Measurements from ENCODE around the gene POU2F1. TPM values are rescaled to one million over a fixed set of nuclear protein-coding genes. Genes with fewer than 3 reads are reported as not detected.

POU2F1 gene
- total and polyA plus RNA-seq, 8 donors = 1.2 to 36.2 (median 7.7) TPM

- H3K36me3 ChIP-seq = peaks cover 10 to 38% (median 29%) of the 10 kb centered on the region in 4 donors
- H3K27ac ChIP-seq = no peak overlapping the region
- no peak overlapping the region for H3K4me3 ChIP-seq
- TF ChIP-seq, protein P1, sequence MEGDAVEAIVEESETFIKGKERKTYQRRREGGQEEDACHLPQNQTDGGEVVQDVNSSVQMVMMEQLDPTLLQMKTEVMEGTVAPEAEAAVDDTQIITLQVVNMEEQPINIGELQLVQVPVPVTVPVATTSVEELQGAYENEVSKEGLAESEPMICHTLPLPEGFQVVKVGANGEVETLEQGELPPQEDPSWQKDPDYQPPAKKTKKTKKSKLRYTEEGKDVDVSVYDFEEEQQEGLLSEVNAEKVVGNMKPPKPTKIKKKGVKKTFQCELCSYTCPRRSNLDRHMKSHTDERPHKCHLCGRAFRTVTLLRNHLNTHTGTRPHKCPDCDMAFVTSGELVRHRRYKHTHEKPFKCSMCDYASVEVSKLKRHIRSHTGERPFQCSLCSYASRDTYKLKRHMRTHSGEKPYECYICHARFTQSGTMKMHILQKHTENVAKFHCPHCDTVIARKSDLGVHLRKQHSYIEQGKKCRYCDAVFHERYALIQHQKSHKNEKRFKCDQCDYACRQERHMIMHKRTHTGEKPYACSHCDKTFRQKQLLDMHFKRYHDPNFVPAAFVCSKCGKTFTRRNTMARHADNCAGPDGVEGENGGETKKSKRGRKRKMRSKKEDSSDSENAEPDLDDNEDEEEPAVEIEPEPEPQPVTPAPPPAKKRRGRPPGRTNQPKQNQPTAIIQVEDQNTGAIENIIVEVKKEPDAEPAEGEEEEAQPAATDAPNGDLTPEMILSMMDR (IDR thresholded peaks at IDR 0.05) = no peak
- TF ChIP-seq POLR2AphosphoS5 (IDR thresholded peaks at IDR 0.05) (no peak), POLR2A (IDR thresholded peaks at IDR 0.05) (no peak)
- DNase-seq = no peak
- no peaks in the 10 kb centered on the region for H3K4me1 ChIP-seq
- H3K27me3 ChIP-seq = no peaks in the 10 kb centered on the region
- no peaks in the 10 kb centered on the region for H3K9me3 ChIP-seq
- intact Hi-C loops (cut with DNase I; ENCODE audit: low total_unique reads) = no loop called here
Observed at GRCh38 chr1:167419245-167419644, 198.6 kb downstream of the POU2F1 start.

GRCh38 chr1:167420510-167420909, 199.8 kb downstream of the POU2F1 start:
- peaks cover 7 to 31% (median 20%) of the 10 kb centered on the region in 4 donors for H3K36me3 ChIP-seq
- TF ChIP-seq POLR2A (IDR thresholded peaks at IDR 0.05) = no peak
- no peak overlapping the region for H3K27ac ChIP-seq
- no peaks in the 10 kb centered on the region for H3K9me3 ChIP-seq
- H3K27me3 ChIP-seq = no peaks in the 10 kb centered on the region
- no peaks in the 10 kb centered on the region for H3K4me1 ChIP-seq
- H3K4me3 ChIP-seq = no peak overlapping the region
- intact Hi-C loops (cut with DNase I; ENCODE audit: low total_unique reads) = no loop called here
- 33 to 64% (median 57%) methylated on average over 3 of the region's 3 CpGs for WGBS, 5 donors
- no peak for DNase-seq

- no peak overlapping the region for H3K27ac ChIP-seq
- peaks cover 0 to 11% (median 5%) of the 10 kb centered on the region in 4 donors for H3K36me3 ChIP-seq
- DNase-seq = no peak
- H3K9me3 ChIP-seq = no peaks in the 10 kb centered on the region
- intact Hi-C loops (cut with DNase I; ENCODE audit: low total_unique reads) = no loop called here
- H3K4me3 ChIP-seq = no peak overlapping the region
- no peaks in the 10 kb centered on the region for H3K27me3 ChIP-seq
- 82 to 94% (median 87%) methylated on average over 15 of the region's 15 CpGs for WGBS, 5 donors
- no peaks in the 10 kb centered on the region for H3K4me1 ChIP-seq
- TF ChIP-seq POLR2A (IDR thresholded peaks at IDR 0.05) = no peak
- TF ChIP-seq, protein P1 (IDR thresholded peaks at IDR 0.05) = no peak
Observed at GRCh38 chr1:167423684-167424619, 203.3 kb downstream of the POU2F1 start.

- no peak overlapping the region for H3K4me3 ChIP-seq
- no peaks in the 10 kb centered on the region for H3K27me3 ChIP-seq
- 89 to 95% (median 90%) methylated on average over 7 of the region's 7 CpGs for WGBS, 5 donors
- no peaks in the 10 kb centered on the region for H3K9me3 ChIP-seq
- peaks cover 0 to 11% (median 5%) of the 10 kb centered on the region in 4 donors for H3K36me3 ChIP-seq
- no peaks in the 10 kb centered on the region for H3K4me1 ChIP-seq
- DNase-seq = no peak
- TF ChIP-seq EP300 (IDR thresholded peaks at IDR 0.05) (no peak), POLR2A (IDR thresholded peaks at IDR 0.05) (no peak), POLR2AphosphoS5 (IDR thresholded peaks at IDR 0.05) (no peak)
- intact Hi-C loops (cut with DNase I; ENCODE audit: low total_unique reads) = no loop called here
- H3K27ac ChIP-seq = no peak overlapping the region
Observed at GRCh38 chr1:167425482-167425881, 204.8 kb downstream of the POU2F1 start.

DNA sequence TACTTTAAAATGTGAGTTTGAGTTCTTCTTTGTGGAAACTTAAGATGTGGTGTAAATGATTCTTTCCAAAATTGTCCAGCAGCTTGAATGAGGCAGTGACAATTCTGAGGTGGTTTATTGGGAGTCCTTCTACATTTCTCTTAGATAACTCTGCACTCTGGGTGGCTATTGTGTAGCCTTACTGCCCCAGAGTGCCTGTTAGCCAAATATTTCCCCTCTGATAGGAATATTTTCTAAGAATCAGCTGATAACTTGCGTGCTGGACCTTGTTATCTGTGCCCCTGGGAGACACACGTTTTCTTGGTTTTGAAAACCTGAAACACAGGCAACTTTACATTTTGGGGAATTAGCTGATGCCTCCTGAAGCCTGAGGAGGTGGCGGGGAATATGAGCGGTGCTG, 206.0 kb downstream of the POU2F1 start:
- 69 to 83% (median 71%) methylated on average over 4 of the region's 4 CpGs for WGBS, 5 donors
- no peaks in the 10 kb centered on the region for H3K9me3 ChIP-seq
- no peaks in the 10 kb centered on the region for H3K27me3 ChIP-seq
- no peak overlapping the region for H3K27ac ChIP-seq
- intact Hi-C loops (cut with DNase I; ENCODE audit: low total_unique reads) = no loop called here
- no peak overlapping the region for H3K4me3 ChIP-seq
- TF ChIP-seq POLR2AphosphoS5 (IDR thresholded peaks at IDR 0.05) (no peak), EP300 (IDR thresholded peaks at IDR 0.05) (no peak), POLR2A (IDR thresholded peaks at IDR 0.05) (no peak)
- TF ChIP-seq, protein P1 (IDR thresholded peaks at IDR 0.05) = no peak
- no peaks in the 10 kb centered on the region for H3K4me1 ChIP-seq
- peaks cover 0 to 11% (median 5%) of the 10 kb centered on the region in 4 donors for H3K36me3 ChIP-seq
- DNase-seq = no peak

All from stomach (tissue), 9 donors.